Lower lobe of right lung (tissue), 2 donors: ENCODE data around the gene TMEM242. TPM values are rescaled to one million over a fixed set of nuclear protein-coding genes. Genes with fewer than 3 reads are reported as not detected.

Experiments
- ATAC-seq, 2 donors: fragments of 200-7000 bp; cut with Tn5 transposase; one replicate each; pipeline ENCODE4 v1.9.1; 2020 to 2022; ENCODE audit warnings: mild to moderate bottlenecking in 2 of 2, moderate library complexity in 2 of 2
- DNase-seq: peaks from one replicate; pipeline ENCODE4 v3.0.0-alpha.2; 2020
- H3K27ac ChIP-seq: fragments of 200-600 bp; one replicate; pipeline ENCODE4 v1.8.0; 2022
- H3K27me3 ChIP-seq: fragments of 200-600 bp; one replicate; pipeline ENCODE4 v1.8.0; 2022; ENCODE audit warnings: low read depth
- H3K36me3 ChIP-seq: fragments of 200-600 bp; one replicate; pipeline ENCODE4 v1.8.0; 2022; ENCODE audit warnings: mild to moderate bottlenecking
- H3K4me1 ChIP-seq: fragments of 200-600 bp; one replicate; pipeline ENCODE4 v1.8.0; 2022
- H3K4me3 ChIP-seq: fragments of 200-600 bp; one replicate; pipeline ENCODE4 v1.8.0; 2022; ENCODE audit warnings: mild to moderate bottlenecking
- H3K9me3 ChIP-seq: fragments of 200-600 bp; one replicate; pipeline ENCODE4 v1.8.0; 2022
- CTCF ChIP-seq: fragments of 200-600 bp; IDR thresholded peaks from one replicate; pipeline ENCODE4 v1.8.0; 2022; ENCODE audit warnings: antibody characterized with exemption, mild to moderate bottlenecking
- intact Hi-C: fragments of 100-400 bp; cut with DNase I; formaldehyde crosslinking; loops from one replicate; pipeline ENCODE4 v1.11.0; 2022
- total RNA-seq: library from RNA; stranded (reverse); fragmentation: NEBNext Ultra II Directional; extraction: Animal tissue kit (Norgen Biotek cat#: 25700); gene quantifications from one replicate; pipeline ENCODE4 v1.2.1, GENCODE V29; 2021
- donor health status: DM: no; HTN: yes; CAD: no; lungs with severe emphysema.

The TMEM242 gene
- total RNA-seq, 1 donor from 2014 or later = 10.9 TPM

- intact Hi-C loops = no loop called here
- no peak for ATAC-seq
- no peak for TF ChIP-seq CTCF
These were observed 7.5 kb upstream of the TMEM242 start for GRCh38 chr6:157330831-157331230.

GRCh38 chr6:157329829-157330228 is 6.5 kb upstream of the TMEM242 start:
- Histone ChIP-seq H3K36me3 (no peaks in the 10 kb centered on the region), H3K27me3 (peaks cover 7% of the 10 kb centered on the region), H3K27ac (no peak overlapping the region), H3K4me3 (no peak overlapping the region), H3K9me3 (no peaks in the 10 kb centered on the region), H3K4me1 (no peaks in the 10 kb centered on the region)
- no peak for TF ChIP-seq CTCF
- DNase-seq (no peak), ATAC-seq (no peak)
- intact Hi-C loops = loop anchor here (10.0 kb wide), 1 partner anchor 255 kb away; no protein-coding TSS in a partner anchor

More at GRCh38 chr6:157330831-157331230, 7.5 kb upstream of the TMEM242 start:
- Histone ChIP-seq H3K27ac (no peak overlapping the region), H3K4me3 (no peak overlapping the region), H3K4me1 (no peaks in the 10 kb centered on the region), H3K27me3 (peaks cover 7% of the 10 kb centered on the region), H3K9me3 (no peaks in the 10 kb centered on the region), H3K36me3 (no peaks in the 10 kb centered on the region)
- DNase-seq = no peak

GRCh38 chr6:157328108-157328692 is 4.9 kb upstream of the TMEM242 start:
- no peaks in the 10 kb centered on the region for H3K9me3 ChIP-seq
- DNase-seq (no peak), ATAC-seq (no peak)
- intact Hi-C loops = loop anchor here (10.0 kb wide), 1 partner anchor 257 kb away; no protein-coding TSS in a partner anchor
- no peaks in the 10 kb centered on the region for H3K27me3 ChIP-seq
- no peak overlapping the region for H3K4me3 ChIP-seq
- no peak overlapping the region for H3K27ac ChIP-seq
- peaks cover 5% of the 10 kb centered on the region for H3K4me1 ChIP-seq
- TF ChIP-seq CTCF = no peak
- no peaks in the 10 kb centered on the region for H3K36me3 ChIP-seq

GRCh38 chr6:157326979-157327378 is 3.7 kb upstream of the TMEM242 start:
- Histone ChIP-seq H3K36me3 (no peaks in the 10 kb centered on the region), H3K4me3 (no peak overlapping the region), H3K9me3 (no peaks in the 10 kb centered on the region), H3K4me1 (peaks cover 13% of the 10 kb centered on the region), H3K27ac (no peak overlapping the region), H3K27me3 (no peaks in the 10 kb centered on the region)
- DNase-seq (no peak), ATAC-seq (no peak)
- intact Hi-C loops = loop anchor here (10.0 kb wide), 1 partner anchor 258 kb away; no protein-coding TSS in a partner anchor
- TF ChIP-seq CTCF = no peak

- DNase-seq (no peak), ATAC-seq (no peak)
- intact Hi-C loops = loop anchor here (10.0 kb wide), 1 partner anchor 260 kb away; no protein-coding TSS in a partner anchor
- Histone ChIP-seq H3K9me3 (no peaks in the 10 kb centered on the region), H3K27me3 (no peaks in the 10 kb centered on the region), H3K27ac (no peak overlapping the region), H3K4me1 (peaks cover 15% of the 10 kb centered on the region), H3K4me3 (no peak overlapping the region), H3K36me3 (peaks cover 7% of the 10 kb centered on the region)
- no peak for TF ChIP-seq CTCF
These were observed 1.9 kb upstream of the TMEM242 start for GRCh38 chr6:157325069-157325805.
